CMK (cell line): ENCODE data around the gene AP5Z1.

ENCODE experiments used
- DNase-seq: peaks from one replicate; pipeline ENCODE4 v3.0.0-alpha.2; 2010; ENCODE audit warnings: low read depth

AP5Z1 gene

GRCh38 chr7:4745971-4746919 is 29.2 kb upstream of the AP5Z1 start:
- no peak for DNase-seq

- no peak for DNase-seq
These were observed 28.4 kb upstream of the AP5Z1 start for GRCh38 chr7:4747013-4747412.

GRCh38 chr7:4747746-4748145 is 27.7 kb upstream of the AP5Z1 start:
- no peak for DNase-seq

GRCh38 chr7:4748231-4748681 is 27.2 kb upstream of the AP5Z1 start:
- no peak for DNase-seq

GRCh38 chr7:4749363-4749762 is 26.1 kb upstream of the AP5Z1 start:
- no peak for DNase-seq

- no peak for DNase-seq
These were observed 25.6 kb upstream of the AP5Z1 start for GRCh38 chr7:4749798-4750197.

GRCh38 chr7:4751398-4751947 is 23.9 kb upstream of the AP5Z1 start:
- DNase-seq: no peak

GRCh38 chr7:4753598-4754432 is 21.6 kb upstream of the AP5Z1 start:
- no peak for DNase-seq

GRCh38 chr7:4754433-4755010 is 20.9 kb upstream of the AP5Z1 start:
- DNase-seq: no peak

GRCh38 chr7:4755045-4755444 is 20.4 kb upstream of the AP5Z1 start:
- DNase-seq: no peak

- DNase-seq: no peak
These were observed 17.3 kb upstream of the AP5Z1 start for GRCh38 chr7:4758111-4758510.

- DNase-seq: no peak
These were observed 16.6 kb upstream of the AP5Z1 start for GRCh38 chr7:4758791-4759190.

GRCh38 chr7:4759211-4759610 is 16.2 kb upstream of the AP5Z1 start:
- no peak for DNase-seq

- no peak for DNase-seq
These were observed 14.5 kb upstream of the AP5Z1 start for GRCh38 chr7:4760952-4761351.

GRCh38 chr7:4762121-4763055 is 13.0 kb upstream of the AP5Z1 start:
- DNase-seq: no peak

- DNase-seq: no peak
These were observed 12.2 kb upstream of the AP5Z1 start for GRCh38 chr7:4763091-4763793.

- no peak for DNase-seq
These were observed 11.6 kb upstream of the AP5Z1 start for GRCh38 chr7:4763794-4764185.

GRCh38 chr7:4764402-4765007 is 10.9 kb upstream of the AP5Z1 start:
- no peak for DNase-seq

- no peak for DNase-seq
These were observed 9.5 kb upstream of the AP5Z1 start for GRCh38 chr7:4765776-4766490.
